ENCODE data around the gene EML2.

The EML2 gene

GRCh38 chr19:45585158-45585577 is 54.0 kb downstream of the EML2 start:
- TF ChIP-seq CTCF (IDR thresholded peaks at IDR 0.05; ENCODE audit: borderline replicate concordance, extremely low read depth, low read length, poor library complexity, severe bottlenecking), result no peak
- TF ChIP-seq EZH2 (IDR thresholded peaks at IDR 0.05; ENCODE audit: borderline replicate concordance, low read depth, low read length, severe bottlenecking), result no peak
- H3K4me3 ChIP-seq (ENCODE audit: low read depth in 1 of 2, low read length in 2 of 2), result peak overlapping the region; percentile 19 to 90; a peak in 3 of 4 replicates
- H3K79me2 ChIP-seq (ENCODE audit: insufficient read depth, low read length), result peaks cover 32% of the 10 kb centered on the region
- no peak for DNase-seq
- H3K36me3 ChIP-seq (ENCODE audit: insufficient read depth, low read length), result 0 out of 2 replicates have a peak, but pooled peaks cover 4% of the 10 kb centered on the region
- no peaks in the 10 kb centered on the region for H4K20me1 ChIP-seq (ENCODE audit: insufficient read depth, low read length)
- no peaks in the 10 kb centered on the region for H3K9me3 ChIP-seq (ENCODE audit: insufficient read depth, low read length, severe bottlenecking)
- H3K4me2 ChIP-seq (ENCODE audit: insufficient read depth, low read length), result peak overlapping the region; percentile 98
- H3K9ac ChIP-seq (ENCODE audit: low read depth, low read length), result peak overlapping the region; percentile 76
- peaks cover 19% of the 10 kb centered on the region for H3K4me1 ChIP-seq (ENCODE audit: insufficient read depth, low read length)
- H3K27me3 ChIP-seq (ENCODE audit: insufficient read depth, low read length, poor library complexity), result no peaks in the 10 kb centered on the region
- peak overlapping the region; percentile 87 for H3K27ac ChIP-seq (ENCODE audit: low read length)
- H2AFZ ChIP-seq (ENCODE audit: low read depth, low read length), result peak overlapping the region; percentile 90
- no peak for ATAC-seq (ENCODE audit: insufficient read depth, low read depth)

DNA sequence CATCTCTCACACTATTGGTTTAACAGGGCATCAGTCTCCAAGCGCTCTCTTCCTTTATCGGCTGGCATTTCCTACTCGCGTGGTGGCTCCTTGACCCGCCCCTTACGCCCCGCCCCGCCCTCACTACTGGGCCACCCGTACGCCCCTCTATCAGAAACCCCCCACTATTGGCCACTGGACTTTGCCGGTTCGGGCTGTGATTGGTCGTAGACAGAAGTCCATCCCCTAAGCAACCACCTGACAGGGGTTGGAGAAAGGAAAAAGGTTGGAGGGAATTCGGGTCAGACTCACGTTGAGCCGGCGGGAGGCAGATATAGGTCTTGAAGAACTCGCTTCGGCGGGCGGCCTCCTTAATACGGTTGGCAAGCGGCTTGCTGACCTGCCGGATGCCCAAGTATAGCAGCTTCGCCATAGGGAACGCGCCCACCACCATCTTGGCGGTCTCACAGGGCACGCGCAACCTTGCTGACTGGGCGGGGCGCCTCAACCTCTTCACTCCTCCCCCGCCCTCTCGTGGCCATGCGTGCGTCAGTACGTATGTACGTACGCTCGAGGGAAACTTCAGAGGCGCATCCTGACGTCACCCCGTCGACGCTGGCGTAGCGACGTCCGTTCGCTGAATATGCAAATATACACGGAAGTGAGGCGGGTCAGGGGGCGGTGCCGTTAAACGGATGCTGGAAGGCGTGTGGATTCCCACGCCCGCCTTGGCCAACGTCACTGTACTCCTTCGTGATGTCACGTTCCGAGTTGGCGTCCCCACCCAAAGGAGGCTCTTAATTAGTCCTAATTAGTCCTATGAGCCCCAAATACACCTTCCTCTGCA is 54.7 kb downstream of the EML2 start, which contains the start of gene OPA3:
TSS of gene OPA3 (minus strand) at position 471 of the 826 bp plus-strand sequence. CDS start at position 433, 38 bp downstream.
- Histone ChIP-seq H4K20me1 (ENCODE audit: insufficient read depth, low read length) (no peaks in the 10 kb centered on the region), H3K9me3 (ENCODE audit: insufficient read depth, low read length, severe bottlenecking) (no peaks in the 10 kb centered on the region), H3K27ac (ENCODE audit: low read length) (peak within 1 kb of the TSS; percentile 96), H3K4me2 (ENCODE audit: insufficient read depth, low read length) (peak within 1 kb of the TSS; percentile 98), H3K4me1 (ENCODE audit: insufficient read depth, low read length) (peaks cover 19% of the 10 kb centered on the region), H2AFZ (ENCODE audit: low read depth, low read length) (peak within 1 kb of the TSS; percentile 95), H3K4me3 (ENCODE audit: low read depth in 1 of 2, low read length in 2 of 2) (peak within 1 kb of the TSS; percentile 66 to 90), H3K9ac (ENCODE audit: low read depth, low read length) (peak within 1 kb of the TSS; percentile 76), H3K79me2 (ENCODE audit: insufficient read depth, low read length) (peaks cover 33% of the 10 kb centered on the region), H3K36me3 (ENCODE audit: insufficient read depth, low read length) (0 out of 2 replicates have a peak, but pooled peaks cover 4% of the 10 kb centered on the region), H3K27me3 (ENCODE audit: insufficient read depth, low read length, poor library complexity) (no peaks in the 10 kb centered on the region)
- peak; percentile 100 for DNase-seq
- peak; percentile 91 for ATAC-seq (ENCODE audit: insufficient read depth, low read depth)
- TF ChIP-seq CTCF (IDR thresholded peaks at IDR 0.05; ENCODE audit: borderline replicate concordance, extremely low read depth, low read length, poor library complexity, severe bottlenecking) (no peak), EZH2 (IDR thresholded peaks at IDR 0.05; ENCODE audit: borderline replicate concordance, low read depth, low read length, severe bottlenecking) (no peak)

DNA sequence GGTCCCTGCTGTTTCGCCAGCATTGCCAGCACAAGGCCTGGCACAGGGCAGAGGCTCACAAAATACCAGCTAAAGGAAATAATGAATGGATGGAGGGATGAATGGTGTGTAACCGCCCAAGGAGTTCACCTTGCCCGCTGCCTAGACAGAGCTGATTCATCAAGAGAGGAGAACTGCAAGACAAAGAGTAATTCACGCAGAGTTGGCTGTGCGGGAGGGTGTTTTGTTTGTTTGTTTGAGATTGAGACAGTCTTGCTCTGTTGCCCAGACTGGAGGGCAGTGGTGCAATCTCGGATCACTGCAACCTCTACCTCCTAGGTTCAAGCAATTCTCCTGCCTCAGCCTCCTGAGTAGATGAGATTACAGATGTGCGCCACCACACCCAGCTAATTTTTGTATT is 57.6 kb downstream of the EML2 start:
- H3K4me2 ChIP-seq (ENCODE audit: insufficient read depth, low read length), result no peak overlapping the region
- no peaks in the 10 kb centered on the region for H4K20me1 ChIP-seq (ENCODE audit: insufficient read depth, low read length)
- ATAC-seq (ENCODE audit: insufficient read depth, low read depth), result no peak
- H3K27ac ChIP-seq (ENCODE audit: low read length), result no peak overlapping the region
- H3K36me3 ChIP-seq (ENCODE audit: insufficient read depth, low read length), result 0 out of 2 replicates have a peak, but pooled peaks cover 4% of the 10 kb centered on the region
- H3K4me3 ChIP-seq (ENCODE audit: low read depth in 1 of 2, low read length in 2 of 2), result no peak overlapping the region
- no peak for DNase-seq
- no peak overlapping the region for H3K9ac ChIP-seq (ENCODE audit: low read depth, low read length)
- H3K4me1 ChIP-seq (ENCODE audit: insufficient read depth, low read length), result peaks cover 19% of the 10 kb centered on the region
- TF ChIP-seq EZH2 (IDR thresholded peaks at IDR 0.05; ENCODE audit: borderline replicate concordance, low read depth, low read length, severe bottlenecking) (no peak), CTCF (IDR thresholded peaks at IDR 0.05; ENCODE audit: borderline replicate concordance, extremely low read depth, low read length, poor library complexity, severe bottlenecking) (no peak)
- H3K27me3 ChIP-seq (ENCODE audit: insufficient read depth, low read length, poor library complexity), result no peaks in the 10 kb centered on the region
- H3K79me2 ChIP-seq (ENCODE audit: insufficient read depth, low read length), result peaks cover 36% of the 10 kb centered on the region
- H2AFZ ChIP-seq (ENCODE audit: low read depth, low read length), result no peak overlapping the region
- H3K9me3 ChIP-seq (ENCODE audit: insufficient read depth, low read length, severe bottlenecking), result no peaks in the 10 kb centered on the region
